Measurements from ENCODE around the gene NSD1. TPM values are rescaled to one million over a fixed set of nuclear protein-coding genes. Genes with fewer than 3 reads are reported as not detected.

Gene NSD1
- total RNA-seq, 1 experiment from 2014 or later: 48.9 TPM

- peaks cover 95% of the 10 kb centered on the region for H3K79me2 ChIP-seq (ENCODE audit: low read length)
- H3K27ac ChIP-seq (ENCODE audit: low read length): no peak overlapping the region
- no peak overlapping the region for H3K4me3 ChIP-seq (ENCODE audit: low read length)
- H2AFZ ChIP-seq (ENCODE audit: low read length): no peak overlapping the region
- no peaks in the 10 kb centered on the region for H3K27me3 ChIP-seq (ENCODE audit: low read length)
- DNase-seq (no peak), ATAC-seq (no peak)
- intact Hi-C loops (cut with micrococcal nuclease): no loop called here
- H3K4me2 ChIP-seq (ENCODE audit: low read length): no peak overlapping the region
- no peaks in the 10 kb centered on the region for H3K9me2 ChIP-seq (replicated peaks; ENCODE audit: low read length)
- no peaks in the 10 kb centered on the region for H3F3A ChIP-seq (ENCODE audit: low read length, unreplicated experiment)
- H4K20me1 ChIP-seq (ENCODE audit: low read length): peaks cover 3% of the 10 kb centered on the region; the same call in 1 of the 2 replicates
- BruUV-seq (replicated peaks): no TSS peak
- H3K9ac ChIP-seq (ENCODE audit: low read length): no peak overlapping the region
- no peaks in the 10 kb centered on the region for H3K4me1 ChIP-seq (ENCODE audit: insufficient read depth, low read length)
- no peaks in the 10 kb centered on the region for H3K9me3 ChIP-seq (ENCODE audit: low read length)
- CTCF ChIA-PET: no interaction called here
- TF ChIP-seq CTCF (conservative IDR thresholded peaks at IDR 0.05; ENCODE audit: low read depth, low read length) (no peak), EZH2phosphoT487 (IDR thresholded peaks at IDR 0.05; ENCODE audit: borderline replicate concordance, low read length) (no peak), EZH2 (IDR thresholded peaks at IDR 0.05; ENCODE audit: low read length, unreplicated experiment) (no peak)
- POLR2A ChIA-PET (ENCODE audit: unreplicated experiment): no interaction called here
- peaks cover 6% of the 10 kb centered on the region; the same call in 1 of the 2 replicates for H3K36me3 ChIP-seq (ENCODE audit: low read depth, low read length)
These were observed 88.7 kb downstream of the NSD1 start for GRCh38 chr5:177222269-177222668.

- H3F3A ChIP-seq (ENCODE audit: low read length, unreplicated experiment): no peaks in the 10 kb centered on the region
- no peak overlapping the region for H3K9ac ChIP-seq (ENCODE audit: low read length)
- TF ChIP-seq EZH2phosphoT487 (IDR thresholded peaks at IDR 0.05; ENCODE audit: borderline replicate concordance, low read length): no peak
- TF ChIP-seq CTCF (conservative IDR thresholded peaks at IDR 0.05; ENCODE audit: low read depth, low read length): no peak
- TF ChIP-seq EZH2 (IDR thresholded peaks at IDR 0.05; ENCODE audit: low read length, unreplicated experiment): no peak
- H3K36me3 ChIP-seq (ENCODE audit: low read depth, low read length): peaks cover 8% of the 10 kb centered on the region; the same call in 1 of the 2 replicates
- H3K4me2 ChIP-seq (ENCODE audit: low read length): no peak overlapping the region
- no peaks in the 10 kb centered on the region for H3K27me3 ChIP-seq (ENCODE audit: low read length)
- H3K9me2 ChIP-seq (replicated peaks; ENCODE audit: low read length): no peaks in the 10 kb centered on the region
- H3K79me2 ChIP-seq (ENCODE audit: low read length): peaks cover 73% of the 10 kb centered on the region
- no peak overlapping the region for H2AFZ ChIP-seq (ENCODE audit: low read length)
- H4K20me1 ChIP-seq (ENCODE audit: low read length): no peaks in the 10 kb centered on the region
- H3K27ac ChIP-seq (ENCODE audit: low read length): no peak overlapping the region
- H3K4me1 ChIP-seq (ENCODE audit: insufficient read depth, low read length): no peaks in the 10 kb centered on the region
- BruUV-seq (replicated peaks): no TSS peak
- intact Hi-C loops (cut with micrococcal nuclease): no loop called here
- H3K9me3 ChIP-seq (ENCODE audit: low read length): no peaks in the 10 kb centered on the region
- CTCF ChIA-PET: interaction anchor here (0.6 kb wide), 1 partner anchor 143 kb away, joined by 4 read pairs; no protein-coding TSS in a partner anchor
- DNase-seq: no peak
- H3K4me3 ChIP-seq (ENCODE audit: low read length): no peak overlapping the region
- POLR2A ChIA-PET (ENCODE audit: unreplicated experiment): no interaction called here
- no peak for ATAC-seq
These were observed 92.2 kb downstream of the NSD1 start for GRCh38 chr5:177225798-177226197.

GRCh38 chr5:177226860-177227259, 93.3 kb downstream of the NSD1 start:
- ChIA-PET CTCF (no interaction called here), POLR2A (ENCODE audit: unreplicated experiment) (no interaction called here)
- Histone ChIP-seq H3K4me2 (ENCODE audit: low read length) (no peak overlapping the region), H3K27me3 (ENCODE audit: low read length) (no peaks in the 10 kb centered on the region), H3K4me3 (ENCODE audit: low read length) (no peak overlapping the region), H3K9me3 (ENCODE audit: low read length) (no peaks in the 10 kb centered on the region), H3K27ac (ENCODE audit: low read length) (no peak overlapping the region), H3K4me1 (ENCODE audit: insufficient read depth, low read length) (no peaks in the 10 kb centered on the region), H3F3A (ENCODE audit: low read length, unreplicated experiment) (no peaks in the 10 kb centered on the region), H3K9me2 (replicated peaks; ENCODE audit: low read length) (no peaks in the 10 kb centered on the region), H3K79me2 (ENCODE audit: low read length) (peaks cover 63% of the 10 kb centered on the region), H4K20me1 (ENCODE audit: low read length) (no peaks in the 10 kb centered on the region), H3K9ac (ENCODE audit: low read length) (no peak overlapping the region), H3K36me3 (ENCODE audit: low read depth, low read length) (peaks cover 8% of the 10 kb centered on the region; the same call in 1 of the 2 replicates), H2AFZ (ENCODE audit: low read length) (no peak overlapping the region)
- TF ChIP-seq CTCF (conservative IDR thresholded peaks at IDR 0.05; ENCODE audit: low read depth, low read length) (no peak), EZH2phosphoT487 (IDR thresholded peaks at IDR 0.05; ENCODE audit: borderline replicate concordance, low read length) (no peak), EZH2 (IDR thresholded peaks at IDR 0.05; ENCODE audit: low read length, unreplicated experiment) (no peak)
- no TSS peak for BruUV-seq (replicated peaks)
- DNase-seq: no peak
- intact Hi-C loops (cut with micrococcal nuclease): no loop called here
- ATAC-seq: no peak
